Calu3 (cell line): ENCODE data around the gene GRAP2. TPM values are rescaled to one million over a fixed set of nuclear protein-coding genes. Genes with fewer than 3 reads are reported as not detected.

Experiments used
- BruUV-seq: library from RNA; stranded (reverse); fragments of 400-500 nt; replicated peaks from 2 replicates; lab custom pipeline; 2021; lab: Mats Ljungman, UMichigan
- CTCF ChIA-PET: fragments of 300-600 bp; sonication (Branson Sonifier 250); formaldehyde crosslinking; loops from one replicate; lab custom pipeline; 2022; ENCODE audit warnings: antibody characterized with exemption; lab: Charles Lee
- DNase-seq: peaks from one replicate; pipeline ENCODE4 v3.0.0; 2022
- H3K27ac Mint-ChIP-seq: one replicate; pipeline ENCODE4 v1.8.0; 2022; ENCODE audit warnings: mixed read lengths; ENCODE audit not compliant: unreplicated experiment
- H3K27me3 Mint-ChIP-seq: one replicate; pipeline ENCODE4 v1.8.0; 2022; ENCODE audit warnings: mixed read lengths; ENCODE audit not compliant: unreplicated experiment
- H3K36me3 Mint-ChIP-seq: one replicate; pipeline ENCODE4 v1.8.0; 2022; ENCODE audit warnings: mild to moderate bottlenecking, moderate library complexity, mixed read lengths; ENCODE audit not compliant: insufficient read depth, unreplicated experiment
- H3K4me1 Mint-ChIP-seq: one replicate; pipeline ENCODE4 v1.8.0; 2022; ENCODE audit warnings: mild to moderate bottlenecking, low read depth, mixed read lengths; ENCODE audit not compliant: unreplicated experiment
- H3K4me3 Mint-ChIP-seq: one replicate; pipeline ENCODE4 v1.8.0; 2022; ENCODE audit warnings: mild to moderate bottlenecking, low read depth, moderate library complexity, mixed read lengths; ENCODE audit not compliant: unreplicated experiment
- H3K9me3 Mint-ChIP-seq: one replicate; pipeline ENCODE4 v1.8.0; 2022; ENCODE audit warnings: low read depth, mixed read lengths; ENCODE audit not compliant: unreplicated experiment
- CTCF ChIP-seq: fragments of 200-600 bp; IDR thresholded peaks from one replicate; pipeline ENCODE4 v1.8.0; 2022; ENCODE audit warnings: antibody characterized with exemption; ENCODE audit not compliant: unreplicated experiment
- intact Hi-C: fragments of 100-400 bp; cut with micrococcal nuclease; formaldehyde crosslinking; loops from one replicate; pipeline ENCODE4 v1.10.0; 2022; ENCODE audit not compliant: unreplicated experiment
- total RNA-seq: library from RNA; stranded (reverse); gene quantifications from 2 replicates; pipeline ENCODE4 v1.2.3, GENCODE V29; 2022

Gene GRAP2
- total RNA-seq, 1 experiment from 2014 or later, result not detected

- peak within 1 kb of the TSS; percentile 64 for H3K27ac Mint-ChIP-seq
- peak; percentile 86 for DNase-seq
- BruUV-seq, result no TSS peak
- H3K9me3 Mint-ChIP-seq, result no peaks in the 10 kb centered on the region
- CTCF ChIA-PET, result interaction anchor here (1.4 kb wide), 1 partner anchor 30 kb away, joined by 4 read pairs; no protein-coding TSS in a partner anchor
- peaks cover 27% of the 10 kb centered on the region for H3K36me3 Mint-ChIP-seq
- peaks cover 52% of the 10 kb centered on the region for H3K4me1 Mint-ChIP-seq
- peaks cover 27% of the 10 kb centered on the region for H3K27me3 Mint-ChIP-seq
- intact Hi-C loops, result loop anchor here (5.0 kb wide), 1 partner anchor 47 kb away; no protein-coding TSS in a partner anchor
- H3K4me3 Mint-ChIP-seq, result peak within 1 kb of the TSS; percentile 70
- no peak for TF ChIP-seq CTCF
Observed at GRCh38 chr22:39994566-39995392, 93.9 kb downstream of the GRAP2 start, which contains the start of gene FAM83F. Gene FAM83F, plus strand, starts transcription at chr22:39994954. Its CDS starts 89 bp downstream, at chr22:39995043.

DNA sequence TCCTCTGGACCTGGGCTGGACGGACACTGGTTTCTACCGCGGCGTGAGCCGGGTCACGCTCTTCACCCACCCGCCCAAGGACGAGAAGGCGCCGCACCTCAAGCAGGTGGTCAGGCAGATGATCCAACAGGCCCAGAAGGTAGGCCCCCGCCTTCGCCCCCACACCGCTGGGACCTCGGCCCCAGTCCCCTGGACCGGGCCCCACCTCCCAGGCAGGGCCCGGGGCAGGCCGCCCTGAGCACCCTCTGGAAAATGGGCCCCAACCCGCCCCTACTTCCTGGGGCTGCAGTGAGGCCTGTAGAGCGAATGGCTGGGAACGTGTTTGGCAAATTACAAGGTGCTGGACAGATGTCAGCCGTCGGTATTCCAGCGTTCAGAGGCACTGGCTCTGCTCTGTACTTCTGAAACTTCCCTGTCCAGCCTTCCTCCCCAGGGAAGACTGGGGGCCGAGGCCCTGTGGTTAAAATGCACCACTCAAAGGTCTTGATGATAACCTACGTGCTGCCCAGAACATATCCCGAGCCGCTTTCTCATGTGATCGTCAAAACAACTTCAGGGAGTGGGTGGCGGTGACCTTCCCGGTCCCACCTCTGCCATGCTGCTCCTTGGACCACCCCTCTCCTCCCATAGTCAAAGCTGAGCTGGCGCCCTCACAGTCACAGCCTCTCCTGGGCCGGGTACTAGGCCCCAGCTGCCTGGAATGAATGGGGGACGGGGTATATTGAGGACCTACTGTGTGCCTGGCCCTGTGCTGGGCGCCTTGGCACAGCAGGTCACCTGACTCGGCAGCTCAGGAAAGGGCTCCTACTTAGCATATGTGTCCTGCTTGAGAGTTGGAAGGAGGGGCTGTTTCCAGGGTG, 94.7 kb downstream of the GRAP2 start:
- Mint-ChIP-seq H3K9me3 (no peaks in the 10 kb centered on the region), H3K27me3 (peaks cover 27% of the 10 kb centered on the region), H3K4me1 (peaks cover 56% of the 10 kb centered on the region), H3K36me3 (peaks cover 31% of the 10 kb centered on the region), H3K4me3 (peak overlapping the region; percentile 70), H3K27ac (peak overlapping the region; percentile 64)
- intact Hi-C loops, result loop anchor here (5.0 kb wide), 1 partner anchor 48 kb away; no protein-coding TSS in a partner anchor
- CTCF ChIA-PET, result no interaction called here
- DNase-seq, result peak; percentile 23
- no TSS peak for BruUV-seq
- TF ChIP-seq CTCF, result no peak

DNA sequence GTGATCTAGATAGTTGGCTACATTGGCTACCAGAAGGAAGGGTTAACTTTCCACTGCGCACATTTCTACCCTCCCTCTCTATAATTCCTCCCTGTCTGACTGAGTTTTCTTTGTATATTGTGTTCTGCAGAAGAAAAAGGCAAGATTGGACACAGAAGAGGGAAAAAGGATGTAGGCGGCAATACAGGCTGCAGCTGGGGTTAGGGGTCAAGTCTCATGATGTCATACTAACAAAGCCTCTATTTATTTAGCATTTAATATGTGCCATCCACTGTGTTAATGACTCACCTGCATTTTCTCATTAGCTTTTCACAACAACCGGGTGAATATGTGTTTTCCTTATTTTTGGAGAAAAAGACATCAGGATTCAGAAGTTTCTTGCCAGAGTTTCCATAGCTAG, 95.8 kb downstream of the GRAP2 start:
- CTCF ChIA-PET, result interaction anchor here (0.6 to 1.5 kb wide), 3 partner anchors 28 to 104 kb away, joined by 4 to 9 read pairs (median 5); no protein-coding TSS in a partner anchor
- Mint-ChIP-seq H3K9me3 (no peaks in the 10 kb centered on the region), H3K27ac (peak overlapping the region; percentile 64), H3K4me1 (peaks cover 57% of the 10 kb centered on the region), H3K4me3 (peak overlapping the region; percentile 70), H3K36me3 (peaks cover 33% of the 10 kb centered on the region), H3K27me3 (peaks cover 21% of the 10 kb centered on the region)
- TF ChIP-seq CTCF, result no peak
- no TSS peak for BruUV-seq
- intact Hi-C loops, result loop anchor here (5.0 kb wide), 1 partner anchor 49 kb away; no protein-coding TSS in a partner anchor
- DNase-seq, result peak; percentile 30

GRCh38 chr22:39997421-39997820, 96.5 kb downstream of the GRAP2 start:
- peaks cover 14% of the 10 kb centered on the region for H3K27me3 Mint-ChIP-seq
- H3K36me3 Mint-ChIP-seq, result peaks cover 40% of the 10 kb centered on the region
- H3K27ac Mint-ChIP-seq, result no peak overlapping the region
- no TSS peak for BruUV-seq
- peak overlapping the region; percentile 70 for H3K4me3 Mint-ChIP-seq
- peaks cover 59% of the 10 kb centered on the region for H3K4me1 Mint-ChIP-seq
- intact Hi-C loops, result loop anchor here (5.0 kb wide), 1 partner anchor 50 kb away; no protein-coding TSS in a partner anchor
- no peak for TF ChIP-seq CTCF
- no peaks in the 10 kb centered on the region for H3K9me3 Mint-ChIP-seq
- no peak for DNase-seq
- CTCF ChIA-PET, result interaction anchor here (1.3 to 1.5 kb wide), 2 partner anchors 27 to 105 kb away, joined by 4 to 5 read pairs; no protein-coding TSS in a partner anchor
